IPS DF 4.7 (cell line): ENCODE measurements around the gene ZC3HAV1.
"Not testable (repeated sequence)": the region's sequence is repeated elsewhere in the genome, so short reads cannot be mapped to it uniquely, and the experiment has no call there.

ENCODE experiments used
- DNase-seq: peaks from one replicate; pipeline ENCODE4 v3.0.0-alpha.2; 2013; ENCODE audit warnings: low spot score; ENCODE audit errors: extremely low read depth

ZC3HAV1 gene

DNA sequence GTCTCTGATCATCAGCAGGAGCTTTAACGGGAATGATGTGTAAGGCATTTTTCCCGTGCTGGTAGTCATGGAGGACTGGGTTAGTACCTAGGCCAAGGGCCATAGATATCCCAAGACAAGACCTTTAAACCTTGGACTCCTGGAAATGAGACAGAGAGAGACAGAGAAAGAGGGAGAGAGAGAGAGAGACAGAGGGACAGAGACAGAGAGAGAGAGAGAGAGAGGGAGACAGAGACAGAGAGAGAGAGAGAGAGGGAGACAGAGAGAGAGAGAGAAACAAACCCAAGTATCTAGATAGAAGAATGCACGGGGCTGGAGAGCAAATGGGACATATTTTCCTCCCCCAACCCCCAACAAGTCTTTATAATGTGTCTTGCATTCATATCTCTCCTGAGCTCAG, 22.3 kb downstream of the ZC3HAV1 start:
- no peak for DNase-seq

DNA sequence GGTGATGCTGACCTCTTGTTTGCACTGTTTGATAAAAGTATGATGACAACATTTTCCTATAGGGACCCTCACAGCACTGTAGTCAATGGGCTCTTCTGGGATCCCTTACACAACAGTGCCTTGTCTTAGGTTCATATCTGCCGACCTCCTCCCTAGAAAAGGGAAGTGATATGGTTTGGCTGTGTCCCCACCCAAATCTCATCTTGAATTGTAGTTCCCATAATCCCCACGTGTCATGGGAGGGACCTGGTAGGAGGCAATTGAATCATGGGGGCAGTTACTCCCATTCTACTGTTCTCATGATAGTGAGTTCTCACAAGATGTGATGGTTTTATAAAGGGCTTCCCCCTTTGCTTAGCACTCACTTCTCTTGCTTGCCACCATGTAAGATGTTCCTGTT, 23.1 kb downstream of the ZC3HAV1 start:
- no peak for DNase-seq

DNA sequence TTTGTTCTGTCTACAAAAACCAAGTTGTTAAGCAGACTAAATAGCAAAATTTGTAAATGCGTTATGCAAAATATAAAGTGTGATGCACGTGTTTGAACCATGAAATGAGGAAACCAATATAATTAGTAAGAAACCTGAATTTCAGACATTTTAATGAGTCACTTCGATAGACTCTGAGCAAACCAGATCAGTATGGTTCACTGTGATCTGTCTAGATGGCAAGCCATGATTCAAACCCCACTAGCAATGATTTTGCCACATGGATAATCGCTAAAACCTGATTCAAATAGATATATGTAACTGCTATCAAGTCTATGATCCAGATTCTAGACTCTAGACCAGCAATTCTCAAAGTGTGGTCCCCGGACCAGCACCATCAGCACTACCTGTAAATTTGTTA, 24.8 kb downstream of the ZC3HAV1 start:
- DNase-seq = no peak

- no peak for DNase-seq
These were observed 27.9 kb downstream of the ZC3HAV1 start for GRCh38 chr7:139081584-139081983.

DNA sequence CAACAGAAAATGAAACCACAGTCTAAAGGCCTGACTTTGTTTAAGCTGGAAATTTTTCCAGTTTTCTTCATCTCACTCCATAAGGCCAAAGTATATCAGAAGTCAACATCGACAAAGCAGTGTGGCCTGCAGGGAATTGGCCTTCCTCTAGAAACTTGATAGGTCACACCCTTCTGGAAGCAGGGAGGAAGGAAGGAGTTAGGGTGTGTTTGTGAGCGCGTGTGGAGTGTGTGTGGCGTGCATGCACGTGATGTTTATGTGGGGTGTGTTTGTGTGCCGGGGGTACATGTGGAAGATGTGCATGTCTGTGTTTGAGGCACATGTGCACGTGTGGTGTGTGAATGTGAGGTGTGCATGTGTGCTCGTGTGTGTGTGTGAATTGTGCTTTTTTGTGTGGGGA, 28.6 kb downstream of the ZC3HAV1 start:
- DNase-seq = no peak

- no peak for DNase-seq
These were observed 29.7 kb downstream of the ZC3HAV1 start for GRCh38 chr7:139079861-139080260.

GRCh38 chr7:139078911-139079310, 30.6 kb downstream of the ZC3HAV1 start:
- no peak for DNase-seq

DNA sequence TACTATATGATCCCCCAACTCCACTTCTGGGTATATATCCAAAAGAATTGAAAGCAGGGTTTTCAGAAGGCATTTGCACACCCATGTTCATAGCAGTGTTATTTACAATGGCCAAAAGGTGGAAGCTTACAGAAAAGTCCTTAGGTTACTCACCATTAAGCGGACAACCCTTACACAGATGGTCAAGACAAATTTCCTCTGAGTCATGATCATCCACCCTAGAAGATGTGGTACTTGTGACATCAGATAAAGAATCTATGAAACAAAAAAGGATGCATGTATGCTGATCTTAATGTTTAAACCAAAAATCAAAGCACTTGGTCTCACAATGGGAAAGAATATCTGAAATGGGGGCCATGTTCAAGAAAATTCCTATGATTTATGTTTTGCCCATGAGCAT, 31.1 kb downstream of the ZC3HAV1 start:
- no peak for DNase-seq

DNA sequence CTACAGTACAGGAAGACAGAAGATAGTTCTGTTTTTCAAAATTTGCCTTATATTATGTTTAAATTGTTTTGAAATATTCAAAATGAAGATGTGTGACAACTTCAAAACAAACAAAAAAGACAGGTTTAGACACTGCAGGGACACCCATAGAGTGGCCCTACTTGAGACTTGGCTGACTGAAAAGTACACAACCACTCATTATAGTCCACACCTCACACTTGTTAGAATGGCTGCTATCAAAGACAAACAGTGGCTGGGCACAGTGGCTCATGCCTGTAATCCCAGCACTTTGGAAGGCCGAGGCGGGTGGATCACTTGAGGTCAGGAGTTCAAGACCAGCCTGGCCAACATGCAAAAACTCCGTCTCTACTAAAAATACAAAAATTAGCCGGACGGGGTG, 31.8 kb downstream of the ZC3HAV1 start:
- not testable (repeated sequence) for DNase-seq

- no peak for DNase-seq
These were observed 33.4 kb downstream of the ZC3HAV1 start for GRCh38 chr7:139075871-139076686.

DNA sequence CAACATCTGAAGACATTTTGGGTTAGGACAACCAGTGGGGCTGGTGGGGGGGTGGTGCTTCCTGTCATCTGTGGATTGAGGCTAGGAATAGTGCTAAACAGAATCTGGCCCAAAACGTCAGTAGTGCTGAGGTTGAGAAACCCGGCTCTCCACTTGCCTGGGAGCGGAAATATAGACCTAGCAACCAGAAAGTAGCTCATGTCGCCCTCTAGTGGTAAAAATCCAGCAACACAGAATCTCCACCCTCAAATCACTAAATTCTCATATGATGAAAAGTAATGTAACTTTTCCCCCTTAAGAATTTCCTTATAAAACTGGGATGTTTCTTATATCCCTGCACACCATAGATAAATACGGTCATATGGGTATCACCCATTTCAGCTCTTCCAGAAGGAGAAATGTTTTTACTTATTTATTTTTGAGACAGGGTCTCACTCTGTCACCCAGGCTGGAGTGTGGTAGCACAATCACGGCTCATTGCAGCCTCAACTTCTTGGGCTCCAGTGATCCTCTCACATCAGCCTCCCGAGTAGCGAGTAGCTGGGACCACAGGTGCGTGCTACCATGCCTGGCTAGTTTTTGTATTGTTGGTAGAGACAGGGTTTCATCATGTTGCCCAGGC, 34.4 kb downstream of the ZC3HAV1 start:
- DNase-seq = peak; percentile 46

DNA sequence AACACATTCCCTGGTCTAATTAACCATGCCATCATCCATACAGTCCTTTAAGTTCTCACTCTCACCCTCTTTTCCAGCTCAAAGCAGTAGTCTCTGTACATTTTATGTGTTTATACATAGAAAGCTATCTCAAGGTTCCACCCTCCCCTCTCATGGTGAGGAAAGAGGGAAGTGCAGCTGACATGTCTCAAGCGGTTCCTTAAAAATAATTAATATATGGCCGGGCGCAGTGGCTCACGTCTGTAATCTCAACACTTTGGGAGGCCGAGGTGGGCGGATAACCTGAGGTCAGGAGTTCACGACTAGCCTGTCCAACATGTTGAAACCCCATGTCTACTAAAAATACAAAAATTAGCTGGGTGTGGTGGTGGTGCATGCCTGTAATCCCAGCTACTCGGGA, 36.7 kb downstream of the ZC3HAV1 start:
- no peak for DNase-seq

DNA sequence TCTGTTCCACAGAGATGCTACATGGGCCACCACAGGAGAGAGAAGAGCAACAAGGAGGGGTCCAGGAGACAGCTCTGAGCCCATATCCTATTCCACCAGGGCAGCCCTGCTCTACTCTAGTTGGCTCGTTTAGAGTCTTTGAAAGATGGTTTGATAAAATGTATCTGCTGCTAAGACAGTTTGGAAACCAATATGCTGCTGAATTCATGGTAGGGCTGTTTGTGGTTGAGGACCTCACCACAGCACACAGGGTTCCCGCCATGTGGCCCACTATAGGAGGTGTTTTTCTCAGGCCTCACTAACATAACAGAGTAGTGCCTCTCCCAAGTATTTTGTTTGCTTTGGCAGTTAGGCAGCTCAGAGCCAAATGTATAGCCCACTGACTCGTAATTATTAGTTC, 37.8 kb downstream of the ZC3HAV1 start:
- DNase-seq = no peak

DNA sequence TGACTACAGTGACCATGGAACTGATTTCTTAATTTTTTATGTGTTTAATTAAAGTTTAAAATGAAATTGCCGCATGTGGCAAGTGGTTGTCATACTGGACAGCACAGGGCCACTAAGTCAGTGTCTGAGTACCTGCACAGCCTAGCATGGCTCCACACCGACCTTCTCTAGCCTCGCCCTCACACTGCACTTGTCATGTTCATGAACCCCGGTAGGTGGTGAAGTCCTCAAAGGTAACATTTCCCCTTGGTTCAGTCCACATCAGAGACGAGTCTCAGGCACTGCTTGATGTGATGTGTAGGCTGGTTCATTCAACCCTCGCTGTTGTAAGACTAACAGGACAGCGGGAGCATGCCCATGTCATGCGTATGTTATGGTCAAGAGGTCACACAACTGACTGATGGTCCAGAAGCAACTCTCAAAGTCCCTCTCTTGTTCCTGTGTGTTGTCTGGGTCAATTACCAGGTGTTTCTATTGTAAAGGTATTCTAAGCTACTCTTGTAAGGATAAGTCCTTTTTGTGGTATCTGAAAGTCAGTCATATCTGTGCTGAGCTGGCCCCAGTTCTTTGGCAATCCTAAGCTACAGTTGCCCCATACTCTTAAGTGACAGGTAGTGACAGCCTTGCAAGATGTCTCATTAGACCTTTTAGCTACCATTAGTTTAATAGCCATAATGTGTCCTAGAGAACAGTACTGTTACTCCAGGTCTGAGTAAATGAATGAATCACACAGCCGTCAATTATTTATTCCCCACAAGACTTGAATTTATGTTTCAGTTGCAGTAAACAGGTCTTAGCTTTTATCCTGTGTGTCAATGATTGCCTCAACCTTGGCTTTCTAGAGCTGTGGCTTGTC, 40.7 kb downstream of the ZC3HAV1 start:
- DNase-seq = no peak

DNA sequence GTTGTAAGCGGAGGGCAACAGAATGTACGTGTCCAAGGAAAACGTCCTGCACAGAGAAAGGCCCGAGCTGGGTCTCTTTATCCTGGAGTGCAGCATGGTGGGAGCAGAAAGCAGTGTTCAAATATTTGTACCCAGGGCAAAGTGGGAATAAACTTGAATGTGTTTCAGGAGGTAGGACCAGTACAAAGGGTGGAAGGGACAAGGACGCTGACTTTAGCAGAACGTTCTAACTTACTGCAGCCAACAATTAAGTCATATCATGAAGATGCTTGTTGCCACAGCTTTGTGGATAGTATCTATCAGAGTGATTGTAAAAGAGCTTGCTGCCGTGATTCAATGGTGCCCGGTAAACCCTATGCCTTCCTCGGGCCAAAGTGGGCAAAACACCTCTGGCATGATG, 43.2 kb downstream of the ZC3HAV1 start:
- no peak for DNase-seq

DNA sequence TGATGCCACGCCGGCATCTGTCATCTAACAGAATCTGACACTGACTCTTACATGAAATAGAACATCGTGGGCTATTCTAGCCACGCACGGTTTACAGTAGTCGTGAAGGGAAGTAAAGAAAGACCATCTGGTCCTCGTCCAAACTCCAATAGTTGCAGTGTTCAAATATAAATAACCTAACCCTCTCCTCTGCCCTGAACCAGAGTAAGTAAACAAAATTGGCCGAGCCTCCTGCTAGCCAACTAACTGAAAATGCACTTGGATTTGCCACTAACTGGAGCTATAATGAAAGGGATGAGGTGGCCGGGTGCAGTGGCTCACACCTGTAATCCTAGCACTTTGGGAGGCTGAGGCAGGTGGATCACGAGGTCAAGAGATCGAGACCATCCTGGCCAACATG, 44.2 kb downstream of the ZC3HAV1 start:
- no peak for DNase-seq

DNA sequence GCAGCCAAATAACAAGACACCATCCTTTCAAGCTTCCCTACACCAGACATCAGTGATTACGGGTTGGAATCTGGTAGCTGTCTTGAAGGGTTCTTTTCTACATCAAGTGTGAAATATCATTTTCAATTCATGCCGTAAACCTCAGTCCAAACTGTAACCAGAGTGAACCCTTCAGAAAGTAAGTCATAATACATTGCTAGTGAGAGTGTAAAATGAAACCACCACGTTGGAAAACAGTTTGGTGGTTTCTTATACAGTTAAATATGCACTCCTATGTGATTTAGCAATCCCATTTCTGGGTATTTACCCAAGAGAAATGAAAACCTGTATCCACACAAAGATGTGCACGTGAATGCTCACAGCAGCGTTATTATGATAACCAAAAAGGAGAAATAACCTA, 48.1 kb downstream of the ZC3HAV1 start:
- no peak for DNase-seq

DNA sequence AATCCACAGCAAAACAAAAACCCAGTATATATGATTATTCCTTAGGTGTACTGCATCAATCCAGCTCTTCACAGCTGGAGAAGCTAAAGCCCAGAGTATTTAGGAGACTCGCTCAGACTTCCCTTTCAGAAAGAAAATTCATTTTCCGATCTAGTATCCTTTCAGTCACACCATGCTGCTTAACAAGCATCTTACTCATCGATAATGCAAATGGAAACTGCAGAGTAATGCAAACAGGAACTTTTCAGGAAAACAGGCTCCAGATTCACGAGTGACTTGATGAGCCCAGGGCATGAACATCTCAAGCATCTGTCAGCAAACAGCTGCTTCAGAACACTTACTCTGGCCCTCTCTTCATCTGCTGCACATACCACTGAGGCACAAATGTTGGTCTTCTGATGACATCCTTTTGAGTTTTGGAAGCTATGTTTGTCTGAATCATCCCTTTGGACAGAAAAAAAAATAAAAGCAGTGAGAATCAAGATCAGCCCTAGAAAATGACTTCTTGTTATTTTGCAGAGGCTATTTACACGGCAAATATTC, 48.8 kb downstream of the ZC3HAV1 start:
- DNase-seq = no peak

DNA sequence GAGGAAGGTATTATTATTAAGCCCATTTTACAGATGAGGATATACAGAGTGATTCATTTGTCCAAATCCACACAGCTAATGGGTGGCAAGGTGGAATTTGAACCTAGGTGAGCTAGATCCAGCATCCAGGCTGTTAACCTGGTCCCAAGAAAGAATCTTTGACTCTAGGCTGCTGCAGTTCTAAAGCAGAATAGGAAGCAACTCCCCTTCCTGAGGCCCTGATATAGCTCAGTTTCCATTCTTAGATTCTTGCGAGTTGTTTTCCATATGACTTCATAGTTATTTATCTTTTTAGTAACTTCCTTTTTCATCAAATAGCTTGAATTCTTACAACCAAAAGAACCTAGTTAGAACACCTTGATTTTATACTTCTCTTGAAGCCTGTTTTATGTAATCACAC, 49.6 kb downstream of the ZC3HAV1 start:
- no peak for DNase-seq

- no peak for DNase-seq
These were observed 50.6 kb downstream of the ZC3HAV1 start for GRCh38 chr7:139058943-139059342.

- DNase-seq = no peak
These were observed 53.8 kb downstream of the ZC3HAV1 start for GRCh38 chr7:139055674-139056073.

- DNase-seq = not testable (repeated sequence)
These were observed 54.9 kb downstream of the ZC3HAV1 start for GRCh38 chr7:139054656-139055055.
